Ishikawa (cell line): ENCODE data around the gene ARHGEF4.

Experiments
- CEBPB ChIP-seq: IDR thresholded peaks from 2 replicates; pipeline ENCODE4 v1.6.1; 2012
- CREB1 ChIP-seq: IDR thresholded peaks from 2 replicates; pipeline ENCODE4 v1.6.1; 2012; ENCODE audit warnings: low read depth
- EGR1 ChIP-seq: IDR thresholded peaks from 2 replicates; pipeline ENCODE4 v1.6.1; 2012
- EP300 ChIP-seq: IDR thresholded peaks from 2 replicates; pipeline ENCODE4 v1.6.1; 2012; ENCODE audit warnings: borderline replicate concordance
- FOXM1 ChIP-seq: IDR thresholded peaks from 2 replicates; pipeline ENCODE4 v1.6.1; 2012; ENCODE audit warnings: low read depth, borderline replicate concordance
- NFIC ChIP-seq: IDR thresholded peaks from 2 replicates; pipeline ENCODE4 v1.6.1; 2012
- RAD21 ChIP-seq: IDR thresholded peaks from 2 replicates; pipeline ENCODE4 v1.6.1; 2012; ENCODE audit warnings: low read depth
- TAF1 ChIP-seq: IDR thresholded peaks from 2 replicates; pipeline ENCODE4 v1.6.1; 2012; ENCODE audit warnings: low read depth, mild to moderate bottlenecking
- TCF12 ChIP-seq: IDR thresholded peaks from 2 replicates; pipeline ENCODE4 v1.6.1; 2012; ENCODE audit warnings: low read depth
- TEAD4 ChIP-seq: IDR thresholded peaks from 2 replicates; pipeline ENCODE4 v1.6.1; 2012
- YY1 ChIP-seq: IDR thresholded peaks from 2 replicates; pipeline ENCODE4 v1.6.1; 2012; ENCODE audit warnings: low read depth
- ZBTB7A ChIP-seq: IDR thresholded peaks from 2 replicates; pipeline ENCODE4 v1.6.1; 2012; ENCODE audit warnings: low read depth
- TF ChIP-seq, protein P1 (sequence below): IDR thresholded peaks from 2 replicates; pipeline ENCODE4 v1.6.1; 2012
- TF ChIP-seq, protein P2 (sequence below): IDR thresholded peaks from 2 replicates; pipeline ENCODE4 v1.6.1; 2012
- TF ChIP-seq, protein P3 (sequence below): IDR thresholded peaks from 2 replicates; pipeline ENCODE4 v1.6.1; 2012; ENCODE audit warnings: low read depth, mild to moderate bottlenecking

Gene ARHGEF4, protein sequence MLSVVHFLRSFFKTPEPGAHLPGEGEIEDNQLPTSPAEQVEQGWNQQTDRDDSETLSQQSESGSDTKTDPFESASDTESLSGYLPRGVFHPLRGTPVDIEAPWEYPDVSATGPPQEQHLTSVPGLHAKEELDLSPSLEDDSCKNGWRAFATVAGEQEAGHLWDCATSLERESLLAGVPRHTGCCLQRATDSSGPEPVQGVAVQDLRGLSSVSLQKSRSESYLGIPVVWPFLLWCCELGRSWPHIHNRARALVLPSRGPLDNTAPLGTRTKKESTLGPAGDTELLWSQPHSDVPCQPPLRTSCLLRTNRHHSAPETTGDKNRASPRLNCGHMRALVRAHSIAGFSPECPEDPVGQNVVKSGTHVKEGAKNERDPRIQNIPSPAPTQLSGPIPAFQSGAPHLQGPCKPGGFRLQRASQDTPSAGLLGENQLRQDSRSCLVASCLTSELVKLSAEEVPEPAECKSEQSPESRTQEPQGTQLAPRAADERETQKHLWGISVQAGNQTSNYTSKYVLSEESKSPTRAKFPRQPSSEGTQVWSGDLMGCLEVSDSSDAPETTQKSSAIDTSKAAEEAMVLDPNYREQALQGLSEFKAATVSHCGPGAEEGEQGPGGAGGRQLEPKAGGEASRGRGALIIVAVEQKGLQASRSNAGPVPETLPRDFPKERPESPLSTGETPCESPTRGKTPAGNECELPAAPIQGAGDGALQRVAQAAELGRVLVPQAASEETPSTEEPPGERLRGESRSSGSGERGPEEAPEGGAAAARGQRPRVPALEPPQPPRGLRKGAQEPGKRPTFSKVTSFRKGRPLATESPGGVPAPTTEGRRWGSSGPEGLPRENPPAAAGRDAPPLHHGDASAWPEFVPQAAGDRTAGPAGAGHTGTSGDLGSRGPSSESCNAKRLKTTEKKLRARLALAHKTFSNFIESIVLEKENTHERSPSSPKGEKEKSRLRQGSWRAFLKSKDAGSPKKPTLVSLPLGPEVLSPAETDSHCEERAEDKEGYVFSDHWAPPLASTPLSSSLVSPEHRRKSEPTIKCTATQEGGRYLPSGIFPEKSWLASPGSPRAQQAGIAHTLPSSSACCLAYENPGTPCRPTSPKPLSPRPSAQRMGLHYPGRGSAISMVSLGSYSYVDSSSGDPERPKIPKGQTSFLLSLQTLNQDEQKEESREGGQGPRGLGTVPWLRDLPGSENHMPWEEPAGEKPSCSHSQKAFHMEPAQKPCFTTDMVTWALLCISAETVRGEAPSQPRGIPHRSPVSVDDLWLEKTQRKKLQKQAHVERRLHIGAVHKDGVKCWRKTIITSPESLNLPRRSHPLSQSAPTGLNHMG (N-terminal part only)

DNA sequence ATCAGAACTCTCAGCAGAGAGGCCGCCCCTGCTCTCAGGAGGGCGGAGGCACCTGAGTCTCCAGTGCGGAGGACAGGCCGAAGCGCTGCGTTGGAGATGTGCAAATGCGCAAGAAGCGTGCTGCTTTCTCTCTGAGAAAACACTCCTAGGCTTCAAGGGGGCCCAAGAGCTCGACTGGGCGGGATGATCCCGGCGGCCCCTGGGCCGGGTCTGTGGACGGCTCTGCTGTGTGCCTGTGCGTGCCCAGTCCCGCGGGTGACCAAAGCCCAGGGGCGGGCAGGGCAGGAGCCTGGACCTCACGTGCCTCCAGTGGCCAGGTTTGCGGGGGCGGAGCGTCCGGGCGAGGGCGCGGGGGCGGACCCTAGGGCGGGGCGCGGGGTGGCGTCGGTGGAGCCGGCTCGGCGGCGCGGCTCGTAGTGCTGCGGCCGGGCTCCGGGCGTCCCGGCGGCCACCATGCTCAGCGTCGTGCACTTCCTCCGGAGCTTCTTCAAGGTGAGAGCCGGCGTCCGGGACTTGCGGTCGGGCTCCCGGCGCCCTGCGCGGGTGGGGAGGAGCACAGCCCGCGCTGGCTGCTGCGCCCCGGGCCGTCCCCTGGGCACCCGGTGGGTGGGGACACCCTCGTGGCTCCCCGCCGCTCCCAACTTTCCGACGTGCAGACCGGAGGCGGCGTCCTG, at the start of gene ARHGEF4:
ARHGEF4 (plus strand) TSS at position 414 of the 674 bp plus-strand sequence; CDS start at position 454, 40 bp downstream.
- TF ChIP-seq EGR1 = peak; percentile 95
- TF ChIP-seq, protein P1, sequence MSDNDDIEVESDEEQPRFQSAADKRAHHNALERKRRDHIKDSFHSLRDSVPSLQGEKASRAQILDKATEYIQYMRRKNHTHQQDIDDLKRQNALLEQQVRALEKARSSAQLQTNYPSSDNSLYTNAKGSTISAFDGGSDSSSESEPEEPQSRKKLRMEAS = peak; percentile 62; the same call in 1 of the 2 replicates
- TF ChIP-seq, protein P2, sequence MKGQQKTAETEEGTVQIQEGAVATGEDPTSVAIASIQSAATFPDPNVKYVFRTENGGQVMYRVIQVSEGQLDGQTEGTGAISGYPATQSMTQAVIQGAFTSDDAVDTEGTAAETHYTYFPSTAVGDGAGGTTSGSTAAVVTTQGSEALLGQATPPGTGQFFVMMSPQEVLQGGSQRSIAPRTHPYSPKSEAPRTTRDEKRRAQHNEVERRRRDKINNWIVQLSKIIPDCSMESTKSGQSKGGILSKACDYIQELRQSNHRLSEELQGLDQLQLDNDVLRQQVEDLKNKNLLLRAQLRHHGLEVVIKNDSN = peak; percentile 74
- TF ChIP-seq RAD21 = no peak

DNA sequence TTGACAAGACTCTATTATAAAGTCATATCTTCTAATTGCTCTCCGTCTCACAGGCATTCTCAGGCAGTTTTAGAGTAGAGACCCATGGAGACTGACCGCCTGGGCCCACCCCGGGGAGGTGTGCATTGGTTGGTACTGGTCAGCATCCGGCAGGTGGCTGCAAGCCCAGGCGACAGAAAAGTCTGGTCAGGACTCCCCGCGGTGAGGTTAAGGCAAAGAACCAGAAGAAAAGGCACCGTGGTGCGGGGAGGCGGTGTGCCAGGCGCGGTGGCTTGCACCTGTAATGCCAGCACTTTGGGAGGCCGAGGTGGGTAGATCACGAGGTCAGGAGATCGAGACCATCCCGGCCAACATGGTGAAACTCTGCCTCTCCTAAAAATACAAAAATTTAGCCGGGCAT, 48.9 kb upstream of the ARHGEF4 start:
- TF ChIP-seq ZBTB7A (no peak), TAF1 (no peak), TEAD4 (no peak), NFIC (no peak), EP300 (no peak), CREB1 (no peak), YY1 (no peak), CEBPB (no peak)
- TF ChIP-seq, protein P1 = no peak

DNA sequence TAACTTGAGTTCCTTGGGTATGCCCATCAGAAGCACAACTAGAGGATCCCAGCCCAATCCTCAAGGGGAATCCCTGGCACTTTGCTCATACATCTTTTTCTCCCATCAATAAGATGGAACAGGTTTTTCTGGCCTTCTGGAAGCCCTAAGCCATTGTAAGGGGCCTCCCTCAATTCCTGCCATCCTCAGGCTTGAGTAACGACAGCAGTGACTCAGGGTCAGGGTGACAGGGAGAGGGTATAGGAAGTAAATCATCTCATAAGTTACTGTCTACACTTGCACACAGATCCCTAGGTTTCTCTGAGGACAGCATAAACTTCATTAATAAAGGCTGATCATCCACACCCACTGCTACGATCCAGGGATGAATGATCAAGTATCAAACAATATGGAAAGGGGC, 46.4 kb upstream of the ARHGEF4 start:
- no peak for TF ChIP-seq TAF1
- TF ChIP-seq, protein P2 = no peak
- no peak for TF ChIP-seq ZBTB7A
- TF ChIP-seq YY1 = no peak
- TF ChIP-seq FOXM1 = no peak
- no peak for TF ChIP-seq TEAD4
- no peak for TF ChIP-seq EGR1
- no peak for TF ChIP-seq EP300
- no peak for TF ChIP-seq NFIC
- TF ChIP-seq CREB1 = no peak
- TF ChIP-seq CEBPB = no peak
- TF ChIP-seq, protein P1 = no peak
- TF ChIP-seq, protein P3, sequence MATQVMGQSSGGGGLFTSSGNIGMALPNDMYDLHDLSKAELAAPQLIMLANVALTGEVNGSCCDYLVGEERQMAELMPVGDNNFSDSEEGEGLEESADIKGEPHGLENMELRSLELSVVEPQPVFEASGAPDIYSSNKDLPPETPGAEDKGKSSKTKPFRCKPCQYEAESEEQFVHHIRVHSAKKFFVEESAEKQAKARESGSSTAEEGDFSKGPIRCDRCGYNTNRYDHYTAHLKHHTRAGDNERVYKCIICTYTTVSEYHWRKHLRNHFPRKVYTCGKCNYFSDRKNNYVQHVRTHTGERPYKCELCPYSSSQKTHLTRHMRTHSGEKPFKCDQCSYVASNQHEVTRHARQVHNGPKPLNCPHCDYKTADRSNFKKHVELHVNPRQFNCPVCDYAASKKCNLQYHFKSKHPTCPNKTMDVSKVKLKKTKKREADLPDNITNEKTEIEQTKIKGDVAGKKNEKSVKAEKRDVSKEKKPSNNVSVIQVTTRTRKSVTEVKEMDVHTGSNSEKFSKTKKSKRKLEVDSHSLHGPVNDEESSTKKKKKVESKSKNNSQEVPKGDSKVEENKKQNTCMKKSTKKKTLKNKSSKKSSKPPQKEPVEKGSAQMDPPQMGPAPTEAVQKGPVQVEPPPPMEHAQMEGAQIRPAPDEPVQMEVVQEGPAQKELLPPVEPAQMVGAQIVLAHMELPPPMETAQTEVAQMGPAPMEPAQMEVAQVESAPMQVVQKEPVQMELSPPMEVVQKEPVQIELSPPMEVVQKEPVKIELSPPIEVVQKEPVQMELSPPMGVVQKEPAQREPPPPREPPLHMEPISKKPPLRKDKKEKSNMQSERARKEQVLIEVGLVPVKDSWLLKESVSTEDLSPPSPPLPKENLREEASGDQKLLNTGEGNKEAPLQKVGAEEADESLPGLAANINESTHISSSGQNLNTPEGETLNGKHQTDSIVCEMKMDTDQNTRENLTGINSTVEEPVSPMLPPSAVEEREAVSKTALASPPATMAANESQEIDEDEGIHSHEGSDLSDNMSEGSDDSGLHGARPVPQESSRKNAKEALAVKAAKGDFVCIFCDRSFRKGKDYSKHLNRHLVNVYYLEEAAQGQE = no peak
- TF ChIP-seq TCF12 = no peak
- no peak for TF ChIP-seq RAD21

DNA sequence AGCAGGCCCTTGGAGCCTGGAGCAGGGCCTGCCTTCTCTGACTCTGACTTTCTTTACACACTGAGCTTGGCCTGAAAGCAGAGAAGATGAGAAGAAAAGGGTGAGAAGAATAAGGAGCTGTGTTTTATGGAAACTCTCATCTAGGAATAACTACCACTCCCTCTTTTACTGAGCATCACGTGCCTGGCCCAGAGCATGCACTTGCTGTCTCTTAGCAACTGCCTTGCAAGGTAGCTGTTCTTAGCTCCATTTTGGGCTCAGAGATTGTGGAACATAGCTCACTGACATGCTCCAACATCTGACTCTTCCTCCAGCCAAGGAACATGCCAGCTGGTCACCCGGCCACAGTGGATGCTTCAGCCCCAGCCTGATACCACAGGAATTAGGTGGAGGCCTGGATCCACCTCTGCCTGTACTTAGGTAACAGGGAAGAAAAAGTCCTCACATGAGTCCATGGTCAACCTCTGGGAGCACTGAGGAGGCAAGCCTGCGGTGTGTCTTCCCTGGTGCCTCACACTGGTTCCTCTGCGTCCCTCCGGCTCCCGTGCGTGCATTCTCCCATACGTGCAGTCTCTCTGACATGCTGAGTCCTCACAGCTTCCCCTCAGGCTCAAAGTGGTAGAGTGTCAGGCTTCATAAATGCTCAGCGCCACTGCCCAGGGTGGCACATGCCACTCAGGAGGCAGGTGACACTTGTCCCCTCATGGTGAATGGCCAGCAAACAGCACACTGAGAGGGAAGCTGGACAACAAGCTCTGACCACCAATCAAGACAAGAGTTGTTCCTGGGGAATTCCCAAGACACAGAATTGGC, 45.7 kb upstream of the ARHGEF4 start:
- TF ChIP-seq EP300 (no peak), EGR1 (no peak), CREB1 (no peak), TAF1 (no peak), ZBTB7A (no peak), TCF12 (no peak), TEAD4 (no peak), YY1 (no peak), RAD21 (no peak), CEBPB (no peak), FOXM1 (no peak)
- TF ChIP-seq, protein P1 = no peak
- TF ChIP-seq, protein P2 = no peak
- TF ChIP-seq, protein P3 = no peak
